Activated T-cell treated with anti-CD3 and anti-CD28 coated beads, Interleukin-2, amount 50 U/mL, for 24 hours (primary cell): ENCODE data around the gene ECHDC1.
A peak's percentile ranks its signal among the peaks of the same experiment; 100 is the strongest.

Source experiments
- DNase-seq: peaks from one replicate; pipeline ENCODE4 v3.0.0-alpha.2; 2020
- H3K27ac Mint-ChIP-seq: 2 replicates; pipeline ENCODE4 v1.8.0; 2020; ENCODE audit warnings: mild to moderate bottlenecking, mixed read lengths
- H3K27me3 Mint-ChIP-seq: 2 replicates; pipeline ENCODE4 v1.8.0; 2020; ENCODE audit warnings: mixed read lengths
- H3K36me3 Mint-ChIP-seq: 2 replicates; pipeline ENCODE4 v1.8.0; 2020; ENCODE audit warnings: low read depth, mixed read lengths
- H3K4me1 Mint-ChIP-seq: 2 replicates; pipeline ENCODE4 v1.8.0; 2020; ENCODE audit warnings: low read depth, mixed read lengths
- H3K4me3 Mint-ChIP-seq: 2 replicates; pipeline ENCODE4 v1.8.0; 2020; ENCODE audit warnings: mild to moderate bottlenecking, moderate library complexity, mixed read lengths
- H3K9me3 Mint-ChIP-seq: 2 replicates; pipeline ENCODE4 v1.8.0; 2020; ENCODE audit warnings: mixed read lengths

The ECHDC1 gene

DNA sequence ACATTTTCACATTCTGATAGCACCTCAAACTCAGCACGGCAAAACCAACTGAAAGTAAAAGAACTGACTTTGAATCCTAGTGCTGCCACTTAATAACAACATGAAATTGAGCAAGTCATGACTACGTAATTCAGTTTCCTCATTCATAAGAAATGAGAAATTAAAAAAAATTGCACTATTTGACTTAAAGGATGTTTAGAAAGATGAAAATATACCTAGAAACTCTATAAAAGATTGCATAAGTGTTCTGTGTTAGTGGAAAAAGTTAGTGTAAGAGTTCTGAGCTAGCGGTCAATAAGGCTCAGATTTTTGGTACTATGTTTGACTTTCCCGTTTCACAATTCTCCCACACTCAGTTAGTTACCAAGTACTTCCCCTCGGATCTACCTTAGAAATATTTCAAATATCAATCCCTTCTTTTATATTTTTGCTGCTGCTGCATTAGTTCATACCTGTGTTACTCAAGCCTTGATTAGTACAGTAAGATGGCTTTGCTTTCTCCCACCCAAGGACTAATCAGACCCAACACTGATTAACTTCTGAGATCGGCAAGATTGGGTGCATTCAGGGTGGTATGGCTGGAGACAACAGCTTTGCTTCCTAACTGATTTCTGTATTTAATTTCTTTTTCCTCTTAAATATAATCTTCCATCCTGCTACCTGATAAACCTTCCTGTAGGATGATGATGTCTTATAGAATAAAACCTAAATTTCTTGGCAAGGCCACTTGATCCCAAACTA is 25.9 kb downstream of the ECHDC1 start:
- H3K9me3 Mint-ChIP-seq: no peaks in the 10 kb centered on the region
- no peak for DNase-seq
- H3K4me3 Mint-ChIP-seq: no peak overlapping the region
- H3K27ac Mint-ChIP-seq: no peak overlapping the region
- H3K36me3 Mint-ChIP-seq: peaks cover 74% of the 10 kb centered on the region
- no peaks in the 10 kb centered on the region for H3K27me3 Mint-ChIP-seq
- peaks cover 26% of the 10 kb centered on the region for H3K4me1 Mint-ChIP-seq

- no peak overlapping the region for H3K4me3 Mint-ChIP-seq
- no peaks in the 10 kb centered on the region for H3K27me3 Mint-ChIP-seq
- DNase-seq: no peak
- H3K27ac Mint-ChIP-seq: no peak overlapping the region
- peaks cover 68% of the 10 kb centered on the region for H3K36me3 Mint-ChIP-seq
- H3K9me3 Mint-ChIP-seq: peaks cover 6% of the 10 kb centered on the region
- peaks cover 68% of the 10 kb centered on the region for H3K4me1 Mint-ChIP-seq
Observed at GRCh38 chr6:127305741-127306140, 37.7 kb downstream of the ECHDC1 start.

DNA sequence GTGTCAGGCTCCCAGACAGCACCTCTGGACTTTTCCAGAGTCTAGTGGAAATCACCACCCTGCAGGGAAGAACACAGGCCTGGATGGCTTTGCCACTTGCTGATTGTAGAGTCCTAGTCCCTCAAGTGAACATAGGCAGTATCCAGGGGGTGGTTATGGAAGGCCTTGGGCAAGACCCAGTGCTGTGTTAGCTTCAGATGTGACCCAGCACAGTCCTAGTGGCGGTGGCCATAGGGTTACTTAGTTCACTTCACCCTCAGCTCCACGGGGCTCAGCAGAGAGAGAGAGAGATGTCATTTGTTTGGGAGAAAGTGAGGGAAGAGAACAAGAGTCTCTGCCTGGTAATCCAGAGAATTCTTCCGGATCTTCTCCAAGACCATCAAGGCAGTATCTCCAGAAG is 39.5 kb downstream of the ECHDC1 start:
- Mint-ChIP-seq H3K36me3 (peaks cover 63% of the 10 kb centered on the region), H3K27ac (peak overlapping the region; percentile 69), H3K9me3 (peaks cover 3% of the 10 kb centered on the region), H3K4me1 (peaks cover 66% of the 10 kb centered on the region), H3K4me3 (no peak overlapping the region), H3K27me3 (no peaks in the 10 kb centered on the region)
- no peak for DNase-seq

GRCh38 chr6:127302728-127303660 is 40.4 kb downstream of the ECHDC1 start:
- peaks cover 3% of the 10 kb centered on the region for H3K9me3 Mint-ChIP-seq
- peak overlapping the region; percentile 18 for H3K27ac Mint-ChIP-seq
- H3K4me3 Mint-ChIP-seq: no peak overlapping the region
- no peaks in the 10 kb centered on the region for H3K27me3 Mint-ChIP-seq
- DNase-seq: no peak
- peaks cover 62% of the 10 kb centered on the region for H3K4me1 Mint-ChIP-seq
- peaks cover 53% of the 10 kb centered on the region for H3K36me3 Mint-ChIP-seq

DNA sequence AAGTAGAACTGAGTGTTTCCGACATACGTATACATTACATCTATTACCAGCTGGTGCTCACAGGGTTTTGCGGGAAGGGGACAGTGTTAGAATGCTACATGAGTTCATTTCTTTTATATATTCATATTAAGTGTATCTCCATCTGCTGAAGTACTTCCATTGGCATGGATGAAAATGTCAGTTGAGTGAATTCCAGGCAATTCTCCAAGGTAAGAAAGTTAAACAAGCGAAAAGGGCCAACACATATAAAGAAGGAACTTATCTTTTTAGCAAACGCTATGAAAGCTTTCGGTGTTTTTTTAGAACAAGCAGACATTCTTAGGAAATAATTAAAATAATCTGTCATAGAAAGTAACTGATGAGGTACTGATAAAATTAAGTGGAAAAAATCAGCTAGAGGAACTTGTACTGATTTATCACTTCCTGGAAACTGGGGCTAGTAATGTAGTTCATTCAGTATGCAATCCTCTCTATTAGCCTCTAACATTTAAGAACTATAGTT is 42.2 kb downstream of the ECHDC1 start:
- no peak for DNase-seq
- Mint-ChIP-seq H3K9me3 (no peaks in the 10 kb centered on the region), H3K4me1 (peaks cover 56% of the 10 kb centered on the region), H3K27me3 (no peaks in the 10 kb centered on the region), H3K4me3 (no peak overlapping the region), H3K36me3 (peaks cover 55% of the 10 kb centered on the region), H3K27ac (peak overlapping the region; percentile 76)

DNA sequence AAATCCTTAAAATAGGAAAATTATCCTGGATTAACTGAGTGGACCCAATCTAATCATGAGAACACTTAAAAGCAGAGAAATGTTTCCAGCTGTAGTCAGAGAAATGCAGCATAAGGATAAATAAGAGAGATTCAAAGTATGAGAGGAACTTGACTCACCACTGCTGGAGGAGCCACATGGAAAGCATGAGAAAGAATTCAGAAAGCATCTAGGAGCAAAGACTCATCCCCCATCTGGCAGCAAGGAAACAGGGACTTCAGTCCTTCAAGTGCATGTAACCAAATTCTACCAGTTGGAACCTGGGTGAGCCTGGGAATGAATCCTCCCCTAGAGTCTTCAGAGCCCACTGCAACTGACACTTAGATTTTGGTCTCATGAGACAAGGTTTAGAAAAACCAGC is 43.0 kb downstream of the ECHDC1 start:
- Mint-ChIP-seq H3K4me1 (peaks cover 48% of the 10 kb centered on the region), H3K27ac (peak overlapping the region; percentile 45), H3K9me3 (no peaks in the 10 kb centered on the region), H3K27me3 (no peaks in the 10 kb centered on the region), H3K36me3 (peaks cover 54% of the 10 kb centered on the region), H3K4me3 (no peak overlapping the region)
- DNase-seq: no peak

DNA sequence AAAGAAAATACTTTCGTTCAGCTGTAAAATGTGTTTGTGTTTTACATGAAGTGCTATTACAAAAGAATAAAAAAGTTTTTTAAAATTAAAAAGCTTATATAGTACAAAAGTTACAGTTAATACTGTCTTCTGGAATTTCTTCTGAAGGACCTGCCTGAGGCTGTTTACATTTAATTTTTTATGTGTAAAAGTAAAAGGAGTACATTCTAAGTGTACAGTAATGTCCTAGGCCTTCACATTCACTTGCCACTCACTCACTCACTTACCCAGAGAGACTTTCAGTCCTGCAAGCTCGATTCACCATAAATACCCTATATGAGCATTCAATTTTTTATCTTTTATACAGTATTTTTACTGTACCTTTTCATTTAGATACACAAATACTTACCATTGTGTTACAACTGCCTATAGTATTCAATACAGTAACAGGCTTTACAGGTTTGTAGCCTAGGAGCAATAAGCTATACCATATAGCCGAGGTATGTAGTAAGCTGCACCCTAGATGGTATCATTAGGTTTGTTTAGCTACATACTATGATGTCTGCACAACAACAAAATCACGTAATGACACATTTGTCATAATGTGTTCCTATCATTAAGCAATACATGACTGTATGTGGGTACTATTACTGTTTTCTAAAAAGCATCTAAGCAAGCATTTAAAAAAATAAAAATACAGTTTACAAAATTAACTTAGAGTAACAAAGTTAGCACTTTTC is 43.7 kb downstream of the ECHDC1 start:
- peaks cover 42% of the 10 kb centered on the region for H3K4me1 Mint-ChIP-seq
- no peaks in the 10 kb centered on the region for H3K9me3 Mint-ChIP-seq
- H3K4me3 Mint-ChIP-seq: no peak overlapping the region
- no peaks in the 10 kb centered on the region for H3K27me3 Mint-ChIP-seq
- peak overlapping the region; percentile 45 for H3K27ac Mint-ChIP-seq
- no peak for DNase-seq
- peaks cover 53% of the 10 kb centered on the region for H3K36me3 Mint-ChIP-seq

GRCh38 chr6:127298475-127298874 is 44.9 kb downstream of the ECHDC1 start:
- Mint-ChIP-seq H3K4me3 (no peak overlapping the region), H3K27me3 (no peaks in the 10 kb centered on the region), H3K36me3 (peaks cover 57% of the 10 kb centered on the region), H3K9me3 (no peaks in the 10 kb centered on the region), H3K27ac (no peak overlapping the region), H3K4me1 (peaks cover 35% of the 10 kb centered on the region)
- DNase-seq: no peak

GRCh38 chr6:127297502-127298070 is 45.8 kb downstream of the ECHDC1 start:
- H3K4me1 Mint-ChIP-seq: peaks cover 37% of the 10 kb centered on the region
- H3K4me3 Mint-ChIP-seq: no peak overlapping the region
- no peaks in the 10 kb centered on the region for H3K27me3 Mint-ChIP-seq
- H3K36me3 Mint-ChIP-seq: peaks cover 64% of the 10 kb centered on the region
- no peaks in the 10 kb centered on the region for H3K9me3 Mint-ChIP-seq
- DNase-seq: no peak
- peak overlapping the region; percentile 22 for H3K27ac Mint-ChIP-seq

DNA sequence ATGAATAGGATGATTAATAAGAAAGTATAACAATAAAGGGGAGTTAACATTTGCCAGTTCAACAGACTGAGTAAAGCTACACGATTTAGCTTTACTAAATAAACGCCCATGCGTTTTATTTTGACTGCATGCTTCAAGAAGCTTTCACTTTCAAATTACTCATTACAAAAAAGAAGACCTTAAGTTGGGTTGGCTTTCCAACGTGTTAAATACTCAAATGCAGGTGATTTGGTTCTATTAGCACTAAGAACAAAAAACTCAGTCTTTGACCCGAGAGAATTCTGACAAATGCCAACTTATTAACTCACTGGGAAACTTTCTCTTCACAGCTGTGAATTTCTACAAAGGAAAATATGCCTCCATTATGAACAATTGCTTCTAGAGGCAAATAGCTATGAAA is 51.9 kb downstream of the ECHDC1 start:
- Mint-ChIP-seq H3K4me3 (peak overlapping the region; percentile 45), H3K27ac (peak overlapping the region; percentile 78), H3K27me3 (no peaks in the 10 kb centered on the region), H3K9me3 (no peaks in the 10 kb centered on the region), H3K36me3 (peaks cover 84% of the 10 kb centered on the region), H3K4me1 (peaks cover 54% of the 10 kb centered on the region)
- DNase-seq: no peak

GRCh38 chr6:127290391-127291265 is 52.8 kb downstream of the ECHDC1 start:
- H3K4me1 Mint-ChIP-seq: peaks cover 56% of the 10 kb centered on the region
- no peak for DNase-seq
- peaks cover 84% of the 10 kb centered on the region for H3K36me3 Mint-ChIP-seq
- H3K4me3 Mint-ChIP-seq: no peak overlapping the region
- H3K9me3 Mint-ChIP-seq: no peaks in the 10 kb centered on the region
- H3K27ac Mint-ChIP-seq: peak overlapping the region; percentile 78
- H3K27me3 Mint-ChIP-seq: no peaks in the 10 kb centered on the region

DNA sequence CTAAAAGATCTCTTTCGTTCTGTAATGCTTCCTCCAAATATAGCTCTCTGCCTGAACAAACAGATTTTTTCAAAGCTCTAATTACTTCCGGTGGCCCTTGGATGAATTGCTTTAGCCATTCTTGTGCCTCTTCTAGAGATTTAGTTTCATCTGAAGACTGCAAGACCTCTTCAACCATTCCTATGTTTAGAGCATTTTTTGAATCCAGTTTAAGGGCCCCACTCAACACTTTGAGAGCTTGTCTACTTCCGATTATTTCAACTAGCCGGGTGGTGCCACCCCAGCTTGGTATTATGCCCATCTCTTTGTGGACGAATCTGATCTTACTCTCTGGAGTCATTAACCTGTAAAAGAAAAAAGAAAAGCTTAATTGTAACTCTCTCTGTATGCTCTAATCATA is 53.5 kb downstream of the ECHDC1 start:
- Mint-ChIP-seq H3K27me3 (no peaks in the 10 kb centered on the region), H3K4me1 (peaks cover 58% of the 10 kb centered on the region), H3K27ac (peak overlapping the region; percentile 67), H3K9me3 (no peaks in the 10 kb centered on the region), H3K36me3 (peaks cover 86% of the 10 kb centered on the region), H3K4me3 (no peak overlapping the region)
- DNase-seq: no peak

DNA sequence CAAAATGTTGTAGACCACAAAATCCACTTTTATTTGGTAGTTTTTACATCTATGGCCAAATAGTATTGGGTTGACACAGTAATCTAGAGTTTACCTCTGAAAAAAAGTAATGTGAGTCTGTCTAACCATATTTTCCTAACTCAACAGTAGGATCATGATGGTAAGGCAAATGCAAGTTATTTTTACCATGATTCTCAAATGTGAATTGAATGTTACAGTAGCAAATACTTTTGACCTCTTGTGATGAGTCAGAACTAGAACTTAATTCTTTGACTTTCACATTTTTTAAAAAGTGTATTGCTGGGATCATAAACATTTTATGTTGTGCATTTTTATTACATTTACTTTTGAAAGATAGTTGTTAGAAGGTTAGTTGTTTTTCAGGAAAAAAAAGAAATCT is 54.7 kb downstream of the ECHDC1 start:
- H3K4me3 Mint-ChIP-seq: no peak overlapping the region
- H3K4me1 Mint-ChIP-seq: peaks cover 57% of the 10 kb centered on the region
- peak overlapping the region; percentile 74 for H3K27ac Mint-ChIP-seq
- no peaks in the 10 kb centered on the region for H3K9me3 Mint-ChIP-seq
- H3K36me3 Mint-ChIP-seq: peaks cover 87% of the 10 kb centered on the region
- H3K27me3 Mint-ChIP-seq: no peaks in the 10 kb centered on the region
- DNase-seq: no peak
